Liver (tissue), 9 donors: ENCODE results near the gene MAP4K2. TPM values are rescaled to one million over a fixed set of nuclear protein-coding genes. Genes with fewer than 3 reads are reported as not detected.

Source experiments
- DNase-seq: peaks from one replicate; pipeline ENCODE4 v3.0.0-alpha.2; 2017; ENCODE audit warnings: low spot score
- H3K27ac ChIP-seq, 2 donors: one replicate each; pipeline ENCODE4 v1.7.0; 2013; ENCODE audit warnings: inconsistent platforms in 2 of 2, low read length in 2 of 2, control low read depth in 1 of 2, low read depth in 1 of 2, mild to moderate bottlenecking in 1 of 2
- H3K27me3 ChIP-seq, 4 donors: one replicate each; pipeline versions ENCODE4 v1.6.1 to v1.7.0; 2013; ENCODE audit warnings: low read length in 3 of 4, inconsistent platforms in 1 of 4, mild to moderate bottlenecking in 1 of 4, moderate library complexity in 1 of 4; ENCODE audit not compliant: control insufficient read depth in 4 of 4, insufficient read depth in 4 of 4
- H3K36me3 ChIP-seq, 4 donors: one replicate each; pipeline versions ENCODE4 v1.6.1 to v1.7.0; 2013; ENCODE audit warnings: low read length in 3 of 4, mild to moderate bottlenecking in 3 of 4, low read depth in 1 of 4, moderate library complexity in 1 of 4; ENCODE audit not compliant: control insufficient read depth in 4 of 4, insufficient read depth in 3 of 4
- H3K4me1 ChIP-seq, 4 donors: one replicate each; pipeline versions ENCODE4 v1.6.1 to v1.7.0; 2013; ENCODE audit warnings: low read length in 3 of 4, mild to moderate bottlenecking in 3 of 4, moderate library complexity in 1 of 4; ENCODE audit not compliant: control insufficient read depth in 4 of 4, insufficient read depth in 4 of 4
- H3K4me3 ChIP-seq, 3 donors: one replicate each; pipeline versions ENCODE4 v1.6.1 to v1.7.0; 2013; ENCODE audit warnings: low read length in 3 of 3, control low read depth in 1 of 3, low read depth in 1 of 3, mild to moderate bottlenecking in 1 of 3
- H3K9ac ChIP-seq, 2 donors: one replicate each; pipeline ENCODE4 v1.7.0; 2013; ENCODE audit warnings: low read length in 2 of 2, mild to moderate bottlenecking in 2 of 2, moderate library complexity in 2 of 2, control low read depth in 1 of 2, low read depth in 1 of 2
- H3K9me3 ChIP-seq, 4 donors: one replicate each; pipeline versions ENCODE4 v1.6.1 to v1.7.0; 2013; ENCODE audit warnings: low read length in 3 of 4; ENCODE audit not compliant: control insufficient read depth in 4 of 4
- FOXA1 ChIP-seq: IDR thresholded peaks from 2 replicates; pipeline ENCODE4 v1.6.1; 2016; ENCODE audit warnings: antibody characterized with exemption
- FOXA2 ChIP-seq: IDR thresholded peaks from 2 replicates; pipeline ENCODE4 v1.6.1; 2016; ENCODE audit warnings: antibody characterized with exemption
- GABPA ChIP-seq, 2 donors: IDR thresholded peaks in 1 of 2; conservative IDR thresholded peaks in 1 of 2; 2 replicates each; pipeline ENCODE4 v1.6.1; 2016; ENCODE audit warnings: antibody characterized with exemption in 2 of 2, mild to moderate bottlenecking in 1 of 2, moderate library complexity in 1 of 2
- HNF4G ChIP-seq: IDR thresholded peaks from 2 replicates; pipeline ENCODE4 v1.6.1; 2016; ENCODE audit warnings: antibody characterized with exemption
- JUND ChIP-seq, 2 donors: IDR thresholded peaks; 2 replicates each; pipeline ENCODE4 v1.6.1; 2016; ENCODE audit warnings: antibody characterized with exemption in 2 of 2
- NR2F2 ChIP-seq: IDR thresholded peaks from 2 replicates; pipeline ENCODE4 v1.6.1; 2016; ENCODE audit warnings: antibody characterized with exemption
- RXRA ChIP-seq, 2 donors: IDR thresholded peaks; 2 replicates each; pipeline ENCODE4 v1.6.1; 2017 to 2018; ENCODE audit warnings: antibody characterized with exemption in 2 of 2, mild to moderate bottlenecking in 1 of 2
- SP1 ChIP-seq: IDR thresholded peaks from 2 replicates; pipeline ENCODE4 v1.6.1; 2018; ENCODE audit warnings: antibody characterized with exemption, mild to moderate bottlenecking
- YY1 ChIP-seq: IDR thresholded peaks from 2 replicates; pipeline ENCODE4 v1.6.1; 2016; ENCODE audit warnings: antibody characterized with exemption, mild to moderate bottlenecking
- WGBS: extraction: QIAGEN DNeasy Blood & Tissue Kit; methylation state at CpG from one replicate; pipeline ENCODE4 v1.1.7; 2013; 5-methylcytosine and 5-hydroxymethylcytosine counted together
- polyA plus RNA-seq, 2 donors: library from polyadenylated mRNA; stranded (reverse) in 1 of 2; unstranded in 1 of 2; fragments of 200-250 nt in 1 of 2; fragments of >200 nt in 1 of 2; fragmentation: Nextera tagmentation in 1 of 2; extraction: Ambion mirVana in 1 of 2; gene quantifications; one replicate each; pipeline versions ENCODE4 v1.2.1 to v1.2.3, GENCODE V29; 2013 to 2015
- total RNA-seq, 2 donors: library from RNA; depleted of rRNA; stranded (reverse); fragments of >200 nt; gene quantifications; one replicate each; pipeline ENCODE4 v1.2.3, GENCODE V29; 2014
- TF ChIP-seq, protein P1 (sequence below): fragments of 150-350 bp; IDR thresholded peaks from 2 replicates; pipeline ENCODE4 v1.5.1; 2017; ENCODE audit warnings: improper control_type of control experiment, low read depth, low read length; ENCODE audit not compliant: missing input control
- TF ChIP-seq, protein P2 (sequence below): IDR thresholded peaks from 2 replicates; pipeline ENCODE4 v1.6.1; 2016; ENCODE audit warnings: antibody characterized with exemption, mild to moderate bottlenecking
- TF ChIP-seq, protein P3 (sequence below): IDR thresholded peaks from 2 replicates; pipeline ENCODE4 v1.6.1; 2016; ENCODE audit warnings: antibody characterized with exemption
- TF ChIP-seq, protein P4 (sequence below): IDR thresholded peaks from 2 replicates; pipeline ENCODE4 v1.6.1; 2016; ENCODE audit warnings: antibody characterized with exemption
- donor health status: healthy.
- donor health status: healthy.
- donor health status: healthy.
- donor health status: healthy.
- donor health status: healthy.

Gene MAP4K2
- total RNA-seq (1 to 10 TPM; 4.6 to 6.9 TPM), polyA plus RNA-seq (1 to 10 TPM; 2.1 to 2.3 TPM)

DNA sequence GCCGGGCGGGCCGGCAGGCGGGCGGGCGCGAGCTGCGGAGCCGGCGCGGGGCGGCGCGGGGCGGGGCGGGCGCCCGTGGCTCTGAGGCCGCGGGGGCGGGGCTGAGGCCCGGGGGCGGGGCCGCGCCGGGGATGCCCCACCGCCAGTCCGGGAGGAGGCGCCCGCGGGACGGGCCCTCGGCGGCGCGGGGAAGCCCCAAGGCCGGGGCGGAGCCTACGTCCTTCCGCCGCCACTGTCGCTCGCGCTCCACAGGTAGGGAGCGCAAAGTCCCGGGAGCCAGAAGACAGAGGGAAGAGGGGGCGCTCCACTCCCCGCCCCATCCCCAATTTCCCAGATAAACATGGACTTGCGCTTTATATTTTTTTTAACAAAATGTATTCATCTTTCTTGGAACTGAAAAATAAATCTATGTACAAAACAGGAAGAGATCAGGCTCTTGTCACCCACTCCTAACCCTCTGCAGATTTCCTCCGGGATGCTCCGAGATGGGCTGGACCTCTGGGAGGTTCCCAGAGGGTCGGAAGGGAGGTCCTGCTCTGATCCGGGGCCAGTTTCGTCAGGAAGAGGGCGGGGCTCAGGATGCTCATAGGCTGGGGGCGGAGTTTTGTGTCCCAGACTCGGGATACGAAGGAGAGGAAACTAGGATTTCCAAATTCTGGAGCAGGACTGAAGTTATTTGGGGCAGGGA lies at the start of gene MAP4K2:
Gene MAP4K2 (minus strand): TSS at position 57 of the 688 bp plus-strand sequence. CDS start 65 bp downstream, outside the sequence.
- peak within 1 kb of the TSS; percentile 42 to 67 (median 65) for H3K4me3 ChIP-seq
- H3K9ac ChIP-seq, result peak within 1 kb of the TSS in 1 of 2 donors; percentile 58
- peak; percentile 89 for DNase-seq
- peak within 1 kb of the TSS; percentile 60 to 82 for H3K27ac ChIP-seq
- H3K27me3 ChIP-seq, result no peaks in the 10 kb centered on the region
- under 1% methylated on average over 58 of the region's 58 CpGs for WGBS
- no peaks in the 10 kb centered on the region for H3K9me3 ChIP-seq
- peaks cover 6 to 25% (median 7%) of the 10 kb centered on the region in 4 donors for H3K36me3 ChIP-seq
- peaks cover 3 to 18% (median 10%) of the 10 kb centered on the region in 4 donors for H3K4me1 ChIP-seq
- peak; percentile 25 for TF ChIP-seq YY1
- peak in 1 of 2 donors; percentile 25 for TF ChIP-seq GABPA (IDR thresholded peaks at IDR 0.05 in 1 of 2, conservative IDR thresholded peaks at IDR 0.05 in 1 of 2)
- peak; percentile 35 for TF ChIP-seq SP1
- peak; percentile 29 for TF ChIP-seq NR2F2
- TF ChIP-seq, protein P1, sequence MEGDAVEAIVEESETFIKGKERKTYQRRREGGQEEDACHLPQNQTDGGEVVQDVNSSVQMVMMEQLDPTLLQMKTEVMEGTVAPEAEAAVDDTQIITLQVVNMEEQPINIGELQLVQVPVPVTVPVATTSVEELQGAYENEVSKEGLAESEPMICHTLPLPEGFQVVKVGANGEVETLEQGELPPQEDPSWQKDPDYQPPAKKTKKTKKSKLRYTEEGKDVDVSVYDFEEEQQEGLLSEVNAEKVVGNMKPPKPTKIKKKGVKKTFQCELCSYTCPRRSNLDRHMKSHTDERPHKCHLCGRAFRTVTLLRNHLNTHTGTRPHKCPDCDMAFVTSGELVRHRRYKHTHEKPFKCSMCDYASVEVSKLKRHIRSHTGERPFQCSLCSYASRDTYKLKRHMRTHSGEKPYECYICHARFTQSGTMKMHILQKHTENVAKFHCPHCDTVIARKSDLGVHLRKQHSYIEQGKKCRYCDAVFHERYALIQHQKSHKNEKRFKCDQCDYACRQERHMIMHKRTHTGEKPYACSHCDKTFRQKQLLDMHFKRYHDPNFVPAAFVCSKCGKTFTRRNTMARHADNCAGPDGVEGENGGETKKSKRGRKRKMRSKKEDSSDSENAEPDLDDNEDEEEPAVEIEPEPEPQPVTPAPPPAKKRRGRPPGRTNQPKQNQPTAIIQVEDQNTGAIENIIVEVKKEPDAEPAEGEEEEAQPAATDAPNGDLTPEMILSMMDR, result peak; percentile 4
- TF ChIP-seq, protein P2, sequence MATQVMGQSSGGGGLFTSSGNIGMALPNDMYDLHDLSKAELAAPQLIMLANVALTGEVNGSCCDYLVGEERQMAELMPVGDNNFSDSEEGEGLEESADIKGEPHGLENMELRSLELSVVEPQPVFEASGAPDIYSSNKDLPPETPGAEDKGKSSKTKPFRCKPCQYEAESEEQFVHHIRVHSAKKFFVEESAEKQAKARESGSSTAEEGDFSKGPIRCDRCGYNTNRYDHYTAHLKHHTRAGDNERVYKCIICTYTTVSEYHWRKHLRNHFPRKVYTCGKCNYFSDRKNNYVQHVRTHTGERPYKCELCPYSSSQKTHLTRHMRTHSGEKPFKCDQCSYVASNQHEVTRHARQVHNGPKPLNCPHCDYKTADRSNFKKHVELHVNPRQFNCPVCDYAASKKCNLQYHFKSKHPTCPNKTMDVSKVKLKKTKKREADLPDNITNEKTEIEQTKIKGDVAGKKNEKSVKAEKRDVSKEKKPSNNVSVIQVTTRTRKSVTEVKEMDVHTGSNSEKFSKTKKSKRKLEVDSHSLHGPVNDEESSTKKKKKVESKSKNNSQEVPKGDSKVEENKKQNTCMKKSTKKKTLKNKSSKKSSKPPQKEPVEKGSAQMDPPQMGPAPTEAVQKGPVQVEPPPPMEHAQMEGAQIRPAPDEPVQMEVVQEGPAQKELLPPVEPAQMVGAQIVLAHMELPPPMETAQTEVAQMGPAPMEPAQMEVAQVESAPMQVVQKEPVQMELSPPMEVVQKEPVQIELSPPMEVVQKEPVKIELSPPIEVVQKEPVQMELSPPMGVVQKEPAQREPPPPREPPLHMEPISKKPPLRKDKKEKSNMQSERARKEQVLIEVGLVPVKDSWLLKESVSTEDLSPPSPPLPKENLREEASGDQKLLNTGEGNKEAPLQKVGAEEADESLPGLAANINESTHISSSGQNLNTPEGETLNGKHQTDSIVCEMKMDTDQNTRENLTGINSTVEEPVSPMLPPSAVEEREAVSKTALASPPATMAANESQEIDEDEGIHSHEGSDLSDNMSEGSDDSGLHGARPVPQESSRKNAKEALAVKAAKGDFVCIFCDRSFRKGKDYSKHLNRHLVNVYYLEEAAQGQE, result no peak
- no peak for TF ChIP-seq HNF4G

DNA sequence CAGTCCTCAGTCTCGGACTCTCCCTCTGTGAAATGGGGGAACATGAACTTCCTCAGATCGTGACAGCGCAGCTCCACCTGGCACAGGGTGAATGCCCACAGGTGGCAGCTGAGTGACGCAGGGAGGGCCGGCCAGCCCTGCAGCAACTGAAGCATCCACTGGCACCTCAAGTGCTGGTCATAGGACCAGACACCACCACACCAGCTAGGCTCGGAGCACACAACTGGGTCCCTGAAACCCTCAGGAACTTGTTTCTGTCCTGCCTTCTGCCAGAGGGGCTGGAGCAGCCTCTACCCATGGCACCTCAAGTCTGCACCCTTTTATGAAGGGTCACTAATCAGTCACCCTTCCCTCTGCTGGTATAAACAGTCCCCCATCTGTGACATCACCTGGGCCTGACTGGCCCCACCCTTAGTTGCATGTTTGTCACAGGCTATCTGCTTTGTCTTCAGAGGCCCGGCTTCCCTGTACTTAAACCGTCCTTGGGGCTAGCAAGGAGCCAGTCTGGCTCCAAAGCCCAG lies 48.9 kb upstream of the MAP4K2 start:
- Histone ChIP-seq H3K9me3 (no peaks in the 10 kb centered on the region), H3K27ac (no peak overlapping the region), H3K4me3 (no peak overlapping the region), H3K36me3 (peaks cover 0 to 9% (median 3%) of the 10 kb centered on the region in 4 donors), H3K9ac (no peak overlapping the region), H3K27me3 (no peaks in the 10 kb centered on the region), H3K4me1 (peaks cover 12 to 43% (median 34%) of the 10 kb centered on the region in 4 donors)
- DNase-seq, result no peak
- TF ChIP-seq FOXA2, result no peak
- WGBS, result 86% methylated on average over 8 of the region's 8 CpGs

DNA sequence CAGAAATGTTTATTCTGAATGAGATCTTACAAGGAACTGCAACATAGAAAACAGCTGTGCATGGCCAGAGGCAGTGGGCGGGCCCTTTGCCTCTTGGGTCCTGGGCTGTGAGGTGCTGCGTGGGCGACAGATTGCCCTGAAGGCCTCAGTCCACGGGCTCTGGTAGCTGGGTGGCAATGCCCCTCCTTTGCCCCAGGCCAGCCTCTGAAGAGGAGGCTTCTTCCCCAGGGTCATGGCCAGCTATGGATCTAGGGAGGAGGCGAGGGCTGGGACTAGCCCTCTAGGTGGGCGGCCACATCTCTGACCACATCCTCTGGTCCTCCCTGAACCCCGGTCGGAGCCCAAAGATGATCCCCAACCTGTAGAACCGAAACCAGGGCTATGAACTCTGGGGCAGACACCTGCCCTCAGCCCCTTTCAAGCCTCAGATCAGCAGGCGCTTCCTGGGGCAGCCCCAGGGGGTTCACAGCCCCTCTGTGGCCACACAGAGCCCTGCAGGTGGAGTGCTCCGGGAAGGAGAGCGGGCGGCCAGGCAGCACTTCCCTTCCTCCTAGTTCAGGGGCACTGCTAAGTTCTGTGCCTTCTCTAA lies 48.1 kb upstream of the MAP4K2 start:
- H3K9ac ChIP-seq, result no peak overlapping the region
- H3K9me3 ChIP-seq, result no peaks in the 10 kb centered on the region
- TF ChIP-seq NR2F2 (no peak), HNF4G (no peak), GABPA (IDR thresholded peaks at IDR 0.05 in 1 of 2, conservative IDR thresholded peaks at IDR 0.05 in 1 of 2) (no peak), FOXA1 (no peak), FOXA2 (no peak), RXRA (IDR thresholded peaks at IDR 0.05) (no peak), SP1 (no peak), JUND (IDR thresholded peaks at IDR 0.05) (no peak)
- TF ChIP-seq, protein P3, sequence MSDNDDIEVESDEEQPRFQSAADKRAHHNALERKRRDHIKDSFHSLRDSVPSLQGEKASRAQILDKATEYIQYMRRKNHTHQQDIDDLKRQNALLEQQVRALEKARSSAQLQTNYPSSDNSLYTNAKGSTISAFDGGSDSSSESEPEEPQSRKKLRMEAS, result no peak
- TF ChIP-seq, protein P4, sequence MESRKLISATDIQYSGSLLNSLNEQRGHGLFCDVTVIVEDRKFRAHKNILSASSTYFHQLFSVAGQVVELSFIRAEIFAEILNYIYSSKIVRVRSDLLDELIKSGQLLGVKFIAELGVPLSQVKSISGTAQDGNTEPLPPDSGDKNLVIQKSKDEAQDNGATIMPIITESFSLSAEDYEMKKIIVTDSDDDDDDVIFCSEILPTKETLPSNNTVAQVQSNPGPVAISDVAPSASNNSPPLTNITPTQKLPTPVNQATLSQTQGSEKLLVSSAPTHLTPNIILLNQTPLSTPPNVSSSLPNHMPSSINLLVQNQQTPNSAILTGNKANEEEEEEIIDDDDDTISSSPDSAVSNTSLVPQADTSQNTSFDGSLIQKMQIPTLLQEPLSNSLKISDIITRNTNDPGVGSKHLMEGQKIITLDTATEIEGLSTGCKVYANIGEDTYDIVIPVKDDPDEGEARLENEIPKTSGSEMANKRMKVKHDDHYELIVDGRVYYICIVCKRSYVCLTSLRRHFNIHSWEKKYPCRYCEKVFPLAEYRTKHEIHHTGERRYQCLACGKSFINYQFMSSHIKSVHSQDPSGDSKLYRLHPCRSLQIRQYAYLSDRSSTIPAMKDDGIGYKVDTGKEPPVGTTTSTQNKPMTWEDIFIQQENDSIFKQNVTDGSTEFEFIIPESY, result no peak
- TF ChIP-seq, protein P1, result no peak
- H3K27ac ChIP-seq, result peak overlapping the region in 1 of 2 donors; percentile 14
- no peaks in the 10 kb centered on the region for H3K27me3 ChIP-seq
- peaks cover 0 to 9% (median 3%) of the 10 kb centered on the region in 4 donors for H3K36me3 ChIP-seq
- no peak for DNase-seq
- peaks cover 12 to 38% (median 30%) of the 10 kb centered on the region in 4 donors for H3K4me1 ChIP-seq
- no peak overlapping the region for H3K4me3 ChIP-seq
- 75% methylated on average over 13 of the region's 13 CpGs for WGBS
